HG03175 (cell line): Measurements from ENCODE around the gene DNAH1.

Source experiments
- ATAC-seq: cut with Tn5 transposase; IDR thresholded peaks from one replicate; pipeline ENCODE4 v1.9.1; 2021; ENCODE audit warnings: mild to moderate bottlenecking, moderate library complexity; ENCODE audit not compliant: unreplicated experiment

DNAH1 gene

GRCh38 chr3:52355526-52355925 lies 39.4 kb downstream of the DNAH1 start:
- ATAC-seq = no peak

GRCh38 chr3:52356126-52356525 lies 40.0 kb downstream of the DNAH1 start:
- no peak for ATAC-seq

GRCh38 chr3:52357151-52358080 lies 41.3 kb downstream of the DNAH1 start:
- ATAC-seq = no peak

DNA sequence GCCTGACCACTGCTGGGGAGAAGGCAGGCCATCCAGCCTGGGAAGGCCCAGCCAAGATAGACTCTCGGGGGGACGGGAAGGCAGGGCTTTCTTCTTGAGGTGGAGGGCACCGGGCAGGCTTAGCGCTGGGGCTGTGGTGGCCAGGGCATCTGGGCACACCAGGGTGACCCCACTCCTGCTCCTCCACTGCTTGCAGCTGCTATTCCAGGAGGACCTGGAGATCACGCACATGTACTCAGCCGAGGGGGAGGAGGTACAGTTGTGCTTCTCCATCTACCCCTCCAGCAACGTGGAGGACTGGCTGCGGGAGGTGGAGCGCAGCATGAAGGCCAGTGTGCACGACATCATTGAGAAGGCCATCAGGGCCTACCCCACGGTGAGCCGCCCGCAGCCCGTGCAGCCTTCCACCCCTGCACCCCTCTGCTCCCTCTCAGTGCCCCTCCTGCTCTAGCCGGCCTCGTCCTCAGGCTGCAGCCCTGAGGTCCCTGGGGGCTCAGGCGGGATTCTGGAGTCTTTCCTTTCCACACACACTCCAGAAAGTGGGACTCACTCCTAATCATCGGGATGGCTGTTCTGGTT lies 42.3 kb downstream of the DNAH1 start:
- no peak for ATAC-seq

DNA sequence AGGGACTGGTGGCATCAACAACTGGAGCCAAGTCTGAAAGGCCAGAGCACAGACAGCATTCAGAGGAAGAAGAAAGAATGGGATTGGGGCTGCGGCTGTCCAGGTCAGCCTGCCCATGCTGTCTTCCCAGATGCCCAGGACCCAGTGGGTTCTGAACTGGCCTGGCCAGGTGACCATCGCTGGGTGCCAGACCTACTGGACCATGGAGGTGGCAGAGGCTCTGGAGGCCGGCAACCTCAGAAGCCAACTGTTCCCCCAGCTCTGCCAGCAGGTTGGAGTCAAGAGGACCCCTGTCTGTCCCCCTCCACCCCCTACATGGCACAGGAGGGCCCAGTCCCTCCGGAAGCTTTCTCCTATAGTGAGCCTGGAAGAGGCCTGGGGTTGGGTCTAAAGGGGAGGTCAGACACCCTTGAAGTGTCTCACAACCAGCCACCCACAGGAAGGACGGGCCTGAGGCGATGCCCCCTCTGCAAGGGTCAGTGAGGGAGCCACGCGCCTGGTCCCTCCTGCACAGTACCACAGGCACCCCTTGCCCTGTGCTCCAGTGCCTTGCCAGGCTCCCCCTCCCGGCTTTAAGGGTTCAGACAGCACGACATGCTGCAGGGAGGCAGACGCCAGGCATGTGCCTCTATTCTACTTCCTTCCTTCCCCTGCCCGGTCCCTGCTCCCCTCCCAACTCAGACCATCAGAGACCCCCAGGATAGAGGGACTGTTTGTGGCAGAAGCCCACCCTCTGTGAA lies 43.2 kb downstream of the DNAH1 start:
- no peak for ATAC-seq

- no peak for ATAC-seq
Observed at GRCh38 chr3:52361011-52361410, 44.9 kb downstream of the DNAH1 start.

- no peak for ATAC-seq
Observed at GRCh38 chr3:52361454-52361853, 45.3 kb downstream of the DNAH1 start.

- no peak for ATAC-seq
Observed at GRCh38 chr3:52361898-52362297, 45.8 kb downstream of the DNAH1 start.

GRCh38 chr3:52364322-52365035 lies 48.4 kb downstream of the DNAH1 start:
- ATAC-seq = no peak

DNA sequence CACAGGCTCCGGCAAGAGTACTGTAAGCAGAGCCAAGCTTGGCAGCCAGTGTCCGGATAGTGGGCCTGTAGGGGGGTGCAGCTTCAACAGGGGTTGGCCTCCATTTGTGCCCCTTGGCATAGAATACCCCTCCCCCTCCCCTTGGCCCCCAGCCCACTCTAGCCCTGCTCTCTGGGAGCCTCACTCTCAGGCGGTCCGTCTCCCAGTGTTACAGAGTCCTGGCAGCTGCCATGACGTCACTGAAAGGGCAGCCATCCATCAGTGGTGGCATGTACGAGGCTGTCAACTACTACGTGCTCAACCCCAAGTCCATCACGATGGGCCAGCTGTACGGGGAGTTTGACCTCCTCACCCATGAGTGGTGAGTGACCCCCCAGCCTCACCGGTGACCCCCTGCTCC lies 50.4 kb downstream of the DNAH1 start:
- ATAC-seq = no peak

GRCh38 chr3:52367891-52368880 lies 52.1 kb downstream of the DNAH1 start:
- ATAC-seq = no peak

- no peak for ATAC-seq
Observed at GRCh38 chr3:52370531-52370930, 54.4 kb downstream of the DNAH1 start.

DNA sequence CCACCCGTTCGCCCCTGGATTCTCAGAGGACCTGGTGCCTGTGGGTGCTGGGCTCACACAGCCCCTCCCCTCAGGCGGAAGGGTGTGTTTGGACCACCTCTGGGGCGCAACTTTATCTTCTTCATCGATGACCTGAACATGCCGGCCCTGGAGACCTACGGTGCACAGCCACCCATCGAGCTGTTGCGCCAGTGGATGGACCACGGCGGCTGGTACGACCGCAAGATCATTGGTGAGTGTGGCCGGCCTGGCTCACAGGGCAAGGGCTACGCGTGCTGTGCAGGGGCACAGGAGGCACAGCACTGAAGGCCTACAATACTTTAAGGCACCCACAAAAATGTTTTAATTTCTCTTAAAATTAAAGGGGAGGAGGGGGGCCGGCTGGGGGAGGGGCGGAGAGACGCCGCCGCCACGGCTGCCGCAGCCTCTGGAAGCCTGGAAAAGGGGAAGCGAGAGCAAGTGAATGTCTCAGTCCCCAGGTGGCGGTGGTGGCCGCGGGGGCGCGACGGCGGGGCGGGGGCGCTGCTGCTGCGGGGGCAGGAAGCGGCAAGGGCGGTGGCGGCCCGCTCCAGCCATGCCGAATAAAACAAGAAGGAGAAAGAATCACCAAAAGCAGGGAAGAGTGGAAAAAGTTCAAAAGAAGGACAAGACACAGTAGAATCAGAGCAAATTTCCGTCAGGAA lies 56.8 kb downstream of the DNAH1 start:
- ATAC-seq = no peak

DNA sequence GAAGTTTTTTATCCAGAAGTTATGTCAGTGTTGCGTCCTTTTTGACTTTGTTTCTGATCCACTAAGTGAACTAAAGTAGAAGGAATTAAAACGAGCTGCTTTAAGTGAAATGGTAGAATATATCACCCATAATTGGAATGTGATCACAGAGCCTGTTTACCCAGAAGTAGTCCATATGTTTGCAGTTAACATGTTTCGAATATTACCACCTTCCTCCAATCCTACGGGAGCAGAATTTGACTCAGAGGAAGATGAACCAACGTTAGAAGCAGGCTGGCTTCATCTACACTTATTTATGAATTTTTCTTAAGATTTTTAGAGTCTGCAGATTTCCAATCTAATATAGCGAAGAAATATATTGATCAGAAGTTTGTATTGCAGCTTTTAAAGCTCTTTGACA lies 57.6 kb downstream of the DNAH1 start:
- no peak for ATAC-seq

DNA sequence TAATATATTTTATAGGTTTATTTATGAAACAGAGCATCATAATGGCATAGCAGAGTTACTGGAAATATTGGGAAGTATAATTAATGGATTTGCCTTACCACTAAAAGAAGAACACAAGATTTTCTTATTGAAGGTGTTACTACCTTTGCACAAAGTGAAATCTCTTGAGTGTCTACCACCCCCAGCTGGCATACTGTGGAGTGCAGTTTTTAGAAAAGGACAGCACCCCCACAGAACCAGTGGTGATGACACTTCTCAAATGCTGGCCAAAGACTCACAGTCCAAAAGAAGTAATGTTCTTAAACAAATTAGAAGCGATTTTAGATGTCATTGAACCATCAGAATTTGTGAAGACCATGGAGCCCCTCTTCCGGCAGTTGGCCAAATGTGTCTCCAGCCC lies 58.1 kb downstream of the DNAH1 start:
- ATAC-seq = no peak

- no peak for ATAC-seq
Observed at GRCh38 chr3:52379610-52380009, 63.5 kb downstream of the DNAH1 start.

- no peak for ATAC-seq
Observed at GRCh38 chr3:52380023-52380422, 63.9 kb downstream of the DNAH1 start.

DNA sequence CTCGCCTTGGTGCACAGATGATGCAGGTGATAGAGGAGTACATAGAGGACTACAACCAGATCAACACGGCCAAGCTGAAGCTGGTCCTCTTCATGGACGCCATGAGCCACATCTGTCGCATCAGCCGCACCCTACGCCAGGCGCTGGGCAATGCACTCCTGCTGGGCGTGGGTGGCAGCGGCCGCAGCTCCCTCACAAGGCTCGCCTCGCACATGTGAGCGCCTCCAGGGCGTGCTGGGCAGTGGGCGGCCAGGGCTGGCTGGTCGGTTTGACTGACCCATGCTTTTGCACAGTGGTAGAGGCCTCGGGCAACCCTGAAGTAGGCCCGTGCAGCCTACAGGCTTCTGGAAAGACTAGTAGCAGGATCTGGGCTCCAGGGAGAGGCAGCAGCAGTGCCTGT lies 65.5 kb downstream of the DNAH1 start:
- no peak for ATAC-seq

DNA sequence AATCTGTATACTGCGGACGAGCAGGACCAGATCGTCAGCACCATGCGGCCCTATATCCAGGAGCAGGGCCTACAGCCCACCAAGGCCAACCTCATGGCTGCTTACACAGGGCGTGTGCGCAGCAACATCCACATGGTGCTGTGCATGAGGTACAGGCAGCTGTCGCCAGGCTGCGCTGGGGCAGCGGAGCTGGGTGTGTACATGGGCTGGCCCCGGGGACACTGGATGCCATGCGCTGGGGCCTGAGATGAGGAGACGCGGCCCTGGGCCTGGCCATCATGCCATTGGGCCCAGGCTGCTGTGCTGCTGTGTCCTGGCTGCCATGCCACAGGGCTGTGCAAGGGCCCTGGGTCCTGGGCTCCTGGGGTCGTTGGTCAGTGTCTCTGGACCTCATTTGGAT lies 67.3 kb downstream of the DNAH1 start:
- no peak for ATAC-seq
